ENCODE measurements around the gene RRP1. TPM values are rescaled to one million over a fixed set of nuclear protein-coding genes. Genes with fewer than 3 reads are reported as not detected.

The RRP1 gene
- total RNA-seq, 1 experiment from 2014 or later = 76.4 TPM

DNA sequence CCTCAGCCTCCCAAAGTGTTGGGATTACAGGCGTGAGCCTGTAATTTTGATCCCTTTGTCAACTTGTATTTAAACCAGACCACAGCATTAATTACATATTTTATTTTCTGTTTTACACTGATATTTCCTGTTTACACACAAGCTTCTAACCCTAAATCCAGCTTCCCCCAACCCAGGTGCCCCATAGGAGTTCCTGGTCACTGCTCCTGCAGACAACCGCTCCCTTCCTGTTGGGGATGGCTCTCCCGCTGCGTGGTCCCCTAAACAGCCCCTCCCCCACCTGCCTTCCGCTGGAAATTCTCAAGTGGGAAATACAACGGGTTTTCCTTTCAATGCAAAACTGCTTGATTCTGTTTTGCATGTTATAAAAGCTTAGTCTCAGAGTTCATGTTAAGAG, 17.0 kb upstream of the RRP1 start:
- Histone ChIP-seq H3K4me1 (ENCODE audit: insufficient read depth, low read length) (peaks cover 36% of the 10 kb centered on the region), H3K27ac (ENCODE audit: low read length) (peak overlapping the region; percentile 25; the same call in 1 of the 2 replicates), H3K36me3 (ENCODE audit: low read depth, low read length) (peaks cover 27% of the 10 kb centered on the region), H3K4me3 (ENCODE audit: low read length) (no peak overlapping the region), H2AFZ (ENCODE audit: low read length) (no peak overlapping the region), H3K79me2 (ENCODE audit: low read length) (peaks cover 40% of the 10 kb centered on the region), H3K9me2 (replicated peaks; ENCODE audit: low read length) (no peaks in the 10 kb centered on the region), H3K4me2 (ENCODE audit: low read length) (no peak overlapping the region), H3K9me3 (ENCODE audit: low read length) (no peaks in the 10 kb centered on the region), H3K27me3 (ENCODE audit: low read length) (no peaks in the 10 kb centered on the region), H4K20me1 (ENCODE audit: low read length) (peaks cover 30% of the 10 kb centered on the region), H3F3A (ENCODE audit: low read length, unreplicated experiment) (peaks cover 15% of the 10 kb centered on the region), H3K9ac (ENCODE audit: low read length) (no peak overlapping the region)
- BruUV-seq (replicated peaks) = no TSS peak
- ATAC-seq (no peak), DNase-seq (no peak)
- intact Hi-C loops (cut with micrococcal nuclease) = no loop called here
- CTCF ChIA-PET = no interaction called here
- POLR2A ChIA-PET (ENCODE audit: unreplicated experiment) = no interaction called here
- TF ChIP-seq EZH2 (IDR thresholded peaks at IDR 0.05; ENCODE audit: low read length, unreplicated experiment) = no peak
- TF ChIP-seq EZH2phosphoT487 (IDR thresholded peaks at IDR 0.05; ENCODE audit: borderline replicate concordance, low read length) = no peak
- TF ChIP-seq, protein P1, sequence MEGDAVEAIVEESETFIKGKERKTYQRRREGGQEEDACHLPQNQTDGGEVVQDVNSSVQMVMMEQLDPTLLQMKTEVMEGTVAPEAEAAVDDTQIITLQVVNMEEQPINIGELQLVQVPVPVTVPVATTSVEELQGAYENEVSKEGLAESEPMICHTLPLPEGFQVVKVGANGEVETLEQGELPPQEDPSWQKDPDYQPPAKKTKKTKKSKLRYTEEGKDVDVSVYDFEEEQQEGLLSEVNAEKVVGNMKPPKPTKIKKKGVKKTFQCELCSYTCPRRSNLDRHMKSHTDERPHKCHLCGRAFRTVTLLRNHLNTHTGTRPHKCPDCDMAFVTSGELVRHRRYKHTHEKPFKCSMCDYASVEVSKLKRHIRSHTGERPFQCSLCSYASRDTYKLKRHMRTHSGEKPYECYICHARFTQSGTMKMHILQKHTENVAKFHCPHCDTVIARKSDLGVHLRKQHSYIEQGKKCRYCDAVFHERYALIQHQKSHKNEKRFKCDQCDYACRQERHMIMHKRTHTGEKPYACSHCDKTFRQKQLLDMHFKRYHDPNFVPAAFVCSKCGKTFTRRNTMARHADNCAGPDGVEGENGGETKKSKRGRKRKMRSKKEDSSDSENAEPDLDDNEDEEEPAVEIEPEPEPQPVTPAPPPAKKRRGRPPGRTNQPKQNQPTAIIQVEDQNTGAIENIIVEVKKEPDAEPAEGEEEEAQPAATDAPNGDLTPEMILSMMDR (conservative IDR thresholded peaks at IDR 0.05; ENCODE audit: low read depth, low read length) = no peak

DNA sequence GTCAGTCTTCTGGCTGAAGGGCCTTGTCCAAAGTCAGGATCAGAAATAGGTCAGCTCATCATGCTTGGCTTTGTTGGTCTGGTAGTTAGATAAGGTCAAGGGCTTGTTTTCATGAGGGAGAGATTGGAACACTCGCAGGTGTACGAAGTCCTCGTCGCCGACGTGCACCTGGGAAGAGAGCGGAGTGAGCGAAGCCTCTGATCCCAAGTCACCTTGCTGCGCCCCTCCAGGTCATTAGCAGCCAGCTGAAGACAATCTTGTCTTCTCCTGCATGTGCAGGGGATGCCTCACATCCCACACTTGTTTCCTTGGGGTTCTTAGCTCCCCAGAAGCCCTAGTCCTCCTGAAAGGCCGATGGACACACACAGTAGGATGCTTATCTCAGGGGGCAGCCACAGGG, 15.2 kb upstream of the RRP1 start:
- H3K4me1 ChIP-seq (ENCODE audit: insufficient read depth, low read length) = peaks cover 36% of the 10 kb centered on the region
- no peaks in the 10 kb centered on the region for H3K9me3 ChIP-seq (ENCODE audit: low read length)
- ATAC-seq (no peak), DNase-seq (no peak)
- peak overlapping the region; percentile 98; the same call in 1 of the 2 replicates for H3K9ac ChIP-seq (ENCODE audit: low read length)
- H3K27ac ChIP-seq (ENCODE audit: low read length) = peak overlapping the region; percentile 86; the same call in 1 of the 2 replicates
- H4K20me1 ChIP-seq (ENCODE audit: low read length) = peaks cover 30% of the 10 kb centered on the region
- peaks cover 29% of the 10 kb centered on the region for H3F3A ChIP-seq (ENCODE audit: low read length, unreplicated experiment)
- TF ChIP-seq EZH2phosphoT487 (IDR thresholded peaks at IDR 0.05; ENCODE audit: borderline replicate concordance, low read length) (no peak), EZH2 (IDR thresholded peaks at IDR 0.05; ENCODE audit: low read length, unreplicated experiment) (no peak)
- POLR2A ChIA-PET (ENCODE audit: unreplicated experiment) = no interaction called here
- CTCF ChIA-PET = no interaction called here
- peaks cover 47% of the 10 kb centered on the region for H3K79me2 ChIP-seq (ENCODE audit: low read length)
- no TSS peak for BruUV-seq (replicated peaks)
- peak overlapping the region; percentile 92 for H3K4me2 ChIP-seq (ENCODE audit: low read length)
- H3K9me2 ChIP-seq (replicated peaks; ENCODE audit: low read length) = no peaks in the 10 kb centered on the region
- peaks cover 27% of the 10 kb centered on the region for H3K36me3 ChIP-seq (ENCODE audit: low read depth, low read length)
- peak overlapping the region; percentile 88 for H3K4me3 ChIP-seq (ENCODE audit: low read length)
- H3K27me3 ChIP-seq (ENCODE audit: low read length) = no peaks in the 10 kb centered on the region
- no peak overlapping the region for H2AFZ ChIP-seq (ENCODE audit: low read length)
- intact Hi-C loops (cut with micrococcal nuclease) = no loop called here

DNA sequence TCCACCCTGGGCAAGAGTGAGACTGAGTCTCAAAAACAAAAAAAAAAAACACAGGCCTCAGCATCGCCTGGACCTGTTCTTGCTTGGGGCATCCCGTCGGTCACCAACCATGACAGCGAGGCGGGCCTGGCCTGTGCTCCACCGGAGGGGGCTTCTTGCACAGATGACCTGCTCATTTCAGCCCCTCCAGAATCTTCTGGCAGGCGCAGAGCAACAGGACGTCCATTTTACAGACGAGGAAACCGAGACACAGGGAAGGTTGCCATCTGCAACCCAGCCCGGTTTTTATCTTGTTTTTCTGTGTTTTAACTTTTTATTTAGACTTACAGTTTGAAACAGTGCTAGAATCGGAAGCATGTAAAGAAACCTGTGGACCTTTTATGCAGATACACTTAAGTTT, 14.2 kb upstream of the RRP1 start:
- peak overlapping the region; percentile 88 for H3K4me3 ChIP-seq (ENCODE audit: low read length)
- peaks cover 46% of the 10 kb centered on the region for H3K4me1 ChIP-seq (ENCODE audit: insufficient read depth, low read length)
- POLR2A ChIA-PET (ENCODE audit: unreplicated experiment) = interaction anchor here (0.6 kb wide), 1 partner anchor 14 kb away, joined by 4 read pairs; no protein-coding TSS in a partner anchor
- no peaks in the 10 kb centered on the region for H3K9me2 ChIP-seq (replicated peaks; ENCODE audit: low read length)
- peaks cover 53% of the 10 kb centered on the region for H3K79me2 ChIP-seq (ENCODE audit: low read length)
- peak overlapping the region; percentile 86 for H3K27ac ChIP-seq (ENCODE audit: low read length)
- peaks cover 27% of the 10 kb centered on the region for H3K36me3 ChIP-seq (ENCODE audit: low read depth, low read length)
- H3F3A ChIP-seq (ENCODE audit: low read length, unreplicated experiment) = peaks cover 29% of the 10 kb centered on the region
- BruUV-seq (replicated peaks) = TSS peak; percentile 54
- DNase-seq (no peak), ATAC-seq (no peak)
- H4K20me1 ChIP-seq (ENCODE audit: low read length) = peaks cover 30% of the 10 kb centered on the region
- no peak overlapping the region for H2AFZ ChIP-seq (ENCODE audit: low read length)
- H3K27me3 ChIP-seq (ENCODE audit: low read length) = no peaks in the 10 kb centered on the region
- H3K9ac ChIP-seq (ENCODE audit: low read length) = peak overlapping the region; percentile 98
- intact Hi-C loops (cut with micrococcal nuclease) = no loop called here
- H3K9me3 ChIP-seq (ENCODE audit: low read length) = no peaks in the 10 kb centered on the region
- peak overlapping the region; percentile 92 for H3K4me2 ChIP-seq (ENCODE audit: low read length)
- CTCF ChIA-PET = no interaction called here
- TF ChIP-seq, protein P1 (conservative IDR thresholded peaks at IDR 0.05; ENCODE audit: low read depth, low read length) = no peak
- no peak for TF ChIP-seq EZH2 (IDR thresholded peaks at IDR 0.05; ENCODE audit: low read length, unreplicated experiment)
- TF ChIP-seq EZH2phosphoT487 (IDR thresholded peaks at IDR 0.05; ENCODE audit: borderline replicate concordance, low read length) = no peak
